Endothelial cell of umbilical vein (primary cell): ENCODE data around the gene GEMIN5. TPM values are rescaled to one million over a fixed set of nuclear protein-coding genes. Genes with fewer than 3 reads are reported as not detected.

Experiments
- BruUV-seq: library from RNA; stranded (reverse); fragments of 400-500 nt; replicated peaks from 2 replicates; lab custom pipeline; 2021; lab: Mats Ljungman, UMichigan
- CTCF ChIA-PET: fragments of 300-600, 350-600 bp; sonication (Branson Sonifier 250); formaldehyde crosslinking; loops from one replicate; lab custom pipeline; 2021; ENCODE audit warnings: antibody characterized with exemption, inconsistent platforms; lab: Charles Lee
- POLR2A ChIA-PET: fragments of 300-600, 350-600 bp; sonication (Branson Sonifier 250); formaldehyde crosslinking; loops from one replicate; lab custom pipeline; 2021; ENCODE audit warnings: antibody characterized with exemption, inconsistent platforms; lab: Charles Lee
- DNase-seq: peaks from one replicate; pipeline ENCODE4 v3.0.0-alpha.2; 2011; ENCODE audit warnings: low read depth, low spot score
- FAIRE-seq: peaks from 2 replicates; lab custom pipeline; 2011; peaks lifted over from hg19 to GRCh38; lab: Jason Lieb, UNC
- H2AFZ ChIP-seq: 2 replicates; pipeline ENCODE4 v1.6.0; 2012; ENCODE audit warnings: low read depth, low read length, control low read depth, inconsistent platforms
- H3K27ac ChIP-seq: 2 replicates; pipeline ENCODE4 v1.5.1; 2011; ENCODE audit warnings: low read depth, mild to moderate bottlenecking, control low read depth, low read length, moderate library complexity; ENCODE audit not compliant: insufficient read depth
- H3K27me3 ChIP-seq, 2 experiments: 2 replicates each; pipeline versions ENCODE4 v1.6.0 to v1.6.1; 2011; ENCODE audit warnings: low read length in 2 of 2, mixed read lengths in 1 of 2; ENCODE audit not compliant: control insufficient read depth in 2 of 2, insufficient read depth in 2 of 2
- H3K36me3 ChIP-seq, 2 experiments: 2 replicates in 1 of 2; 3 replicates in 1 of 2; pipeline ENCODE4 v1.5.1; 2011; ENCODE audit warnings: low read length in 2 of 2, mild to moderate bottlenecking in 1 of 2, moderate library complexity in 1 of 2; ENCODE audit not compliant: control insufficient read depth in 2 of 2, insufficient read depth in 2 of 2; ENCODE audit errors: extremely low read depth in 1 of 2
- H3K4me1 ChIP-seq: 3 replicates; pipeline ENCODE4 v1.5.1; 2011; ENCODE audit warnings: mild to moderate bottlenecking, low read length; ENCODE audit not compliant: control insufficient read depth, insufficient read depth; ENCODE audit errors: extremely low read depth
- H3K4me2 ChIP-seq: 2 replicates; pipeline ENCODE4 v1.6.1; 2011; ENCODE audit warnings: low read length, control low read depth, mixed read lengths; ENCODE audit not compliant: insufficient read depth
- H3K4me3 ChIP-seq, 3 experiments: fragments of 200-600 bp in 1 of 3; sonication (generic), shearing (Covaris generic) in 1 of 3; replicated peaks in 1 of 3; 2 replicates each; pipeline ENCODE4 v1.5.1; 2011 to 2016; ENCODE audit warnings: control low read depth in 3 of 3, low read length in 3 of 3, mild to moderate bottlenecking in 2 of 3, inconsistent platforms in 1 of 3, low read depth in 1 of 3, moderate library complexity in 1 of 3; ENCODE audit not compliant: insufficient read depth in 1 of 3
- H3K79me2 ChIP-seq: 2 replicates; pipeline ENCODE4 v1.6.0; 2012; ENCODE audit warnings: low read length, inconsistent platforms; ENCODE audit not compliant: control insufficient read depth, insufficient read depth
- H3K9ac ChIP-seq: replicated peaks from 2 replicates; pipeline ENCODE3; 2011; ENCODE audit warnings: low read length, control low read depth; ENCODE audit not compliant: insufficient read depth; ENCODE audit errors: extremely low read depth
- H3K9me1 ChIP-seq: replicated peaks from 3 replicates; pipeline ENCODE4 v1.6.0; 2011; ENCODE audit warnings: mild to moderate bottlenecking, low read length; ENCODE audit not compliant: control insufficient read depth, insufficient read depth; ENCODE audit errors: extremely low read depth
- H3K9me3 ChIP-seq: replicated peaks from 2 replicates; pipeline ENCODE4 v1.5.1; 2012; ENCODE audit warnings: low read length, inconsistent platforms; ENCODE audit not compliant: control insufficient read depth, insufficient read depth
- H4K20me1 ChIP-seq: replicated peaks from 2 replicates; pipeline ENCODE3; 2011; ENCODE audit warnings: mild to moderate bottlenecking, low read length; ENCODE audit not compliant: control insufficient read depth, insufficient read depth; ENCODE audit errors: extremely low read depth
- CTCF ChIP-seq, 2 donors: IDR thresholded peaks; 1 replicate in 1 of 2; 2 replicates in 1 of 2; pipeline ENCODE4 v1.5.1; 2011; ENCODE audit warnings: low read length in 2 of 2, mild to moderate bottlenecking in 2 of 2, moderate library complexity in 2 of 2, control low read depth in 1 of 2, inconsistent platforms in 1 of 2, low read depth in 1 of 2; ENCODE audit not compliant: insufficient read depth in 1 of 2; ENCODE audit errors: extremely low read depth in 1 of 2
- EZH2 ChIP-seq: IDR thresholded peaks from 2 replicates; pipeline ENCODE4 v1.6.1; 2012; ENCODE audit warnings: borderline replicate concordance, low read depth, mild to moderate bottlenecking, moderate library complexity, low read length, inconsistent platforms; ENCODE audit not compliant: severe bottlenecking
- FOS ChIP-seq: IDR thresholded peaks from 2 replicates; pipeline ENCODE4 v1.6.1; 2011; ENCODE audit warnings: mild to moderate bottlenecking, low read length, moderate library complexity, borderline replicate concordance; ENCODE audit not compliant: insufficient read depth
- GATA2 ChIP-seq: IDR thresholded peaks from 2 replicates; pipeline ENCODE4 v1.7.0; 2011; ENCODE audit warnings: low read depth, mild to moderate bottlenecking, moderate library complexity, mixed read lengths, low read length; ENCODE audit not compliant: insufficient read length, insufficient read depth
- JUN ChIP-seq: IDR thresholded peaks from 2 replicates; pipeline ENCODE4 v1.6.1; 2011; ENCODE audit warnings: borderline replicate concordance, low read depth; ENCODE audit not compliant: insufficient read length, insufficient read depth
- POLR2AphosphoS5 ChIP-seq: IDR thresholded peaks from 2 replicates; pipeline ENCODE4 v1.6.1; 2012; ENCODE audit warnings: low read depth, mild to moderate bottlenecking, control low read depth, low read length, moderate library complexity; ENCODE audit not compliant: insufficient read depth
- dilution Hi-C: fragments of 300-500 bp; cut with MboI; formaldehyde crosslinking; loops from one replicate; pipeline ENCODE4 v1.15.0; 2019; ENCODE audit warnings: low sequenced_read_pairs; ENCODE audit not compliant: extremely low pct_ligation_motif_present
- intact Hi-C: fragments of 100-400 bp; cut with micrococcal nuclease; formaldehyde crosslinking; loops from one replicate; pipeline ENCODE4 v1.10.0; 2022
- polyA plus RNA-seq, 4 experiments: library from polyadenylated mRNA; depleted of rRNA in 3 of 4; stranded (reverse) in 3 of 4; unstranded in 1 of 4; fragments of >200 nt; gene quantifications; 2 replicates each; pipeline versions ENCODE4 v1.2.1 to v1.2.3, GENCODE V29; 2011 to 2012; ENCODE audit warnings: missing spikeins in 1 of 4
- total RNA-seq: library from RNA; stranded (reverse); gene quantifications from 2 replicates; pipeline ENCODE4 v1.2.3, GENCODE V29; 2021

GEMIN5 gene
- total and polyA plus RNA-seq, 2 donors (not counting 3 experiments of a cell fraction or from before 2014, with no cell fraction given): 7.2 to 23.1 TPM

- Histone ChIP-seq H2AFZ (no peak overlapping the region), H3K4me3 (peak overlapping the region in 1 of 3 experiments; percentile 77), H3K27me3 (no peaks in the 10 kb centered on the region), H4K20me1 (no peaks in the 10 kb centered on the region), H3K4me1 (peaks cover 64% of the 10 kb centered on the region), H3K36me3 (peaks cover 5 to 7% of the 10 kb centered on the region in 2 experiments), H3K4me2 (peak overlapping the region; percentile 81), H3K27ac (peak overlapping the region; percentile 87), H3K9me3 (no peaks in the 10 kb centered on the region), H3K9me1 (no peaks in the 10 kb centered on the region), H3K79me2 (peaks cover 28% of the 10 kb centered on the region), H3K9ac (peak overlapping the region; percentile 62)
- ChIA-PET CTCF (interaction anchor here (0.6 to 3.4 kb wide), 10 partner anchors 8 to 182 kb away, joined by 3 to 15 read pairs (median 5); partner anchors contain the start of gene GEMIN5), POLR2A (no interaction called here)
- intact Hi-C loops (loop anchor here (1.0 kb wide), 5 partner anchors 21 to 316 kb away; partner anchors contain the start of gene MRPL22), dilution Hi-C loops (no loop called here)
- DNase-seq: peak; percentile 96
- TF ChIP-seq CTCF (IDR thresholded peaks at IDR 0.05; ENCODE audit: extremely low read depth in 1 of 2, insufficient read depth in 1 of 2, low read depth in 1 of 2, low read length in 2 of 2) (no peak), POLR2AphosphoS5 (peak; percentile 52), EZH2 (no peak), FOS (peak; percentile 75), JUN (peak; percentile 85), GATA2 (peak; percentile 92)
- BruUV-seq: TSS peak; percentile 99
- FAIRE-seq: peak; percentile 99
These were observed 28.2 kb upstream of the GEMIN5 start for GRCh38 chr5:154966081-154966841.
